OCI-LY1 (cell line): ENCODE data around the gene LRCH1.

Experiments used
- H2AFZ ChIP-seq: fragments of 200-600 bp; sonication (generic), shearing (Covaris generic); 2 replicates; pipeline ENCODE4 v1.6.0; 2014; ENCODE audit warnings: antibody characterized with exemption, mild to moderate bottlenecking, low read length
- H3F3A ChIP-seq: fragments of 200-600 bp; sonication (generic), shearing (Covaris generic); 2 replicates; pipeline ENCODE4 v1.6.0; 2014; ENCODE audit warnings: mild to moderate bottlenecking, antibody characterized with exemption, low read length, moderate library complexity; ENCODE audit not compliant: insufficient read depth
- H3K27ac ChIP-seq: fragments of 200-600 bp; sonication (generic); 2 replicates; pipeline ENCODE4 v1.5.1; 2014; ENCODE audit warnings: low read length, mixed run types, mild to moderate bottlenecking, low read depth; ENCODE audit not compliant: poor library complexity, severe bottlenecking
- H3K27me3 ChIP-seq: fragments of 200-600 bp; sonication (generic); 2 replicates; pipeline ENCODE4 v1.6.0; 2014; ENCODE audit warnings: antibody characterized with exemption, mild to moderate bottlenecking, low read length, moderate library complexity; ENCODE audit not compliant: insufficient read depth
- H3K36me3 ChIP-seq: fragments of 200-600 bp; sonication (generic); 2 replicates; pipeline ENCODE4 v1.6.1; 2014; ENCODE audit warnings: mild to moderate bottlenecking, antibody characterized with exemption, low read length, moderate library complexity, mixed read lengths; ENCODE audit not compliant: insufficient read depth
- H3K4me1 ChIP-seq: fragments of 200-600 bp; sonication (generic); 2 replicates; pipeline ENCODE4 v1.5.1; 2014; ENCODE audit warnings: mild to moderate bottlenecking, low read length, moderate library complexity; ENCODE audit not compliant: insufficient read depth, severe bottlenecking
- H3K4me2 ChIP-seq: fragments of 200-600 bp; sonication (generic), shearing (Covaris generic); 2 replicates; pipeline ENCODE4 v1.6.1; 2014; ENCODE audit warnings: low read length
- H3K4me3 ChIP-seq: fragments of 200-600 bp; sonication (generic); 2 replicates; pipeline ENCODE4 v1.5.1; 2014; ENCODE audit warnings: low read length, low read depth, mild to moderate bottlenecking, mixed read lengths; ENCODE audit not compliant: poor library complexity, severe bottlenecking
- H3K79me2 ChIP-seq: fragments of 200-600 bp; shearing (Covaris generic); 2 replicates; pipeline ENCODE4 v1.6.1; 2016; ENCODE audit warnings: mixed run types, low read length, mixed read lengths; ENCODE audit not compliant: insufficient read depth
- H3K9ac ChIP-seq: fragments of 200-600 bp; sonication (generic), shearing (Covaris generic); 2 replicates; pipeline ENCODE4 v1.6.1; 2014; ENCODE audit warnings: mild to moderate bottlenecking, low read length, mixed read lengths
- H3K9me2 ChIP-seq: fragments of 200-600 bp; sonication (generic), shearing (Covaris generic); 2 replicates; pipeline ENCODE4 v1.6.1; 2014; ENCODE audit warnings: low read depth, mild to moderate bottlenecking, low read length, mixed read lengths
- H3K9me3 ChIP-seq: fragments of 200-600 bp; shearing (Covaris generic); 2 replicates; pipeline ENCODE4 v1.6.1; 2014; ENCODE audit warnings: low read length, mixed read lengths
- H4K20me1 ChIP-seq: fragments of 200-600 bp; sonication (generic), shearing (Covaris generic); 2 replicates; pipeline ENCODE4 v1.6.0; 2016; ENCODE audit warnings: mild to moderate bottlenecking, low read length; ENCODE audit not compliant: insufficient read depth
- CTCF ChIP-seq: fragments of 200-600 bp; sonication (generic), shearing (Covaris generic); IDR thresholded peaks from 2 replicates; pipeline ENCODE4 v1.5.1; 2017; ENCODE audit warnings: mild to moderate bottlenecking, antibody characterized with exemption, low read length, moderate library complexity, mixed read lengths
- EZH2 ChIP-seq: fragments of 200-600 bp; sonication (generic), shearing (Covaris generic); IDR thresholded peaks from 2 replicates; pipeline ENCODE4 v1.8.0; 2017; ENCODE audit warnings: borderline replicate concordance, mixed run types, mild to moderate bottlenecking, antibody characterized with exemption, low read length, moderate library complexity, mixed read lengths

The LRCH1 gene

GRCh38 chr13:46797501-46798237 lies 244.7 kb downstream of the LRCH1 start:
- H3K27me3 ChIP-seq, result no peaks in the 10 kb centered on the region

GRCh38 chr13:46799139-46799538 lies 246.2 kb downstream of the LRCH1 start:
- H3K36me3 ChIP-seq, result 0 out of 2 replicates have a peak, but pooled peaks cover 4% of the 10 kb centered on the region

More at GRCh38 chr13:46797501-46798237, 244.7 kb downstream of the LRCH1 start:
- peak overlapping the region; percentile 72 for H2AFZ ChIP-seq
- H3F3A ChIP-seq, result no peaks in the 10 kb centered on the region
- peaks cover 23% of the 10 kb centered on the region for H3K79me2 ChIP-seq
- H3K4me3 ChIP-seq, result peak overlapping the region; percentile 84
- 0 out of 2 replicates have a peak, but pooled peaks cover 4% of the 10 kb centered on the region for H3K36me3 ChIP-seq
- H3K4me2 ChIP-seq, result peak overlapping the region; percentile 75
- peaks cover 33% of the 10 kb centered on the region for H3K4me1 ChIP-seq
- H3K9me3 ChIP-seq, result no peaks in the 10 kb centered on the region
- H3K27ac ChIP-seq, result peak overlapping the region; percentile 65
- H3K9me2 ChIP-seq, result no peaks in the 10 kb centered on the region
- no peaks in the 10 kb centered on the region for H4K20me1 ChIP-seq
- TF ChIP-seq EZH2 (no peak), CTCF (no peak)
- H3K9ac ChIP-seq, result peak overlapping the region; percentile 92

GRCh38 chr13:46801858-46802257 lies 248.9 kb downstream of the LRCH1 start:
- Histone ChIP-seq H3K27me3 (no peaks in the 10 kb centered on the region), H3K4me1 (peaks cover 9% of the 10 kb centered on the region), H2AFZ (no peak overlapping the region), H3K36me3 (no peaks in the 10 kb centered on the region), H3K27ac (no peak overlapping the region), H3K4me2 (no peak overlapping the region), H3K9me3 (no peaks in the 10 kb centered on the region), H3K9ac (no peak overlapping the region), H3F3A (no peaks in the 10 kb centered on the region), H3K79me2 (no peaks in the 10 kb centered on the region), H3K9me2 (no peaks in the 10 kb centered on the region), H3K4me3 (no peak overlapping the region), H4K20me1 (no peaks in the 10 kb centered on the region)
- TF ChIP-seq CTCF, result no peak
- TF ChIP-seq EZH2, result no peak

More at GRCh38 chr13:46799139-46799538, 246.2 kb downstream of the LRCH1 start:
- H3K79me2 ChIP-seq, result peaks cover 18% of the 10 kb centered on the region
- TF ChIP-seq EZH2 (no peak), CTCF (no peak)
- no peak overlapping the region for H3K9ac ChIP-seq
- H4K20me1 ChIP-seq, result no peaks in the 10 kb centered on the region
- H3K4me1 ChIP-seq, result peaks cover 28% of the 10 kb centered on the region
- H2AFZ ChIP-seq, result no peak overlapping the region
- no peaks in the 10 kb centered on the region for H3K27me3 ChIP-seq
- no peak overlapping the region for H3K27ac ChIP-seq
- H3K4me3 ChIP-seq, result no peak overlapping the region
- no peaks in the 10 kb centered on the region for H3F3A ChIP-seq
- no peaks in the 10 kb centered on the region for H3K9me3 ChIP-seq
- no peak overlapping the region for H3K4me2 ChIP-seq
- no peaks in the 10 kb centered on the region for H3K9me2 ChIP-seq
